Uterus (tissue), 2 donors: ENCODE results near the gene ASCC2.

Source experiments
- CTCF ChIP-seq, 4 experiments: fragments of 200-600 bp in 2 of 4; fragments of 450-650 bp in 2 of 4; sonication (generic) in 2 of 4; IDR thresholded peaks; one replicate each; pipeline ENCODE4 v1.5.1; 2016 to 2019; ENCODE audit warnings: antibody characterized with exemption in 4 of 4, mild to moderate bottlenecking in 2 of 4, moderate library complexity in 1 of 4
- POLR2A ChIP-seq, 2 donors: fragments of 450-650 bp; IDR thresholded peaks; one replicate each; pipeline ENCODE4 v1.6.1; 2016; ENCODE audit warnings: antibody characterized with exemption in 2 of 2, mild to moderate bottlenecking in 1 of 2, moderate library complexity in 1 of 2

- TF ChIP-seq CTCF (IDR thresholded peaks at IDR 0.05) (no peak), POLR2A (IDR thresholded peaks at IDR 0.05) (no peak)
Observed at GRCh38 chr22:29780220-29780619, 57.9 kb downstream of the ASCC2 start.
